ENCODE measurements around the gene TIMELESS.
A peak's percentile ranks its signal among the peaks of the same experiment; 100 is the strongest.

TIMELESS gene

DNA sequence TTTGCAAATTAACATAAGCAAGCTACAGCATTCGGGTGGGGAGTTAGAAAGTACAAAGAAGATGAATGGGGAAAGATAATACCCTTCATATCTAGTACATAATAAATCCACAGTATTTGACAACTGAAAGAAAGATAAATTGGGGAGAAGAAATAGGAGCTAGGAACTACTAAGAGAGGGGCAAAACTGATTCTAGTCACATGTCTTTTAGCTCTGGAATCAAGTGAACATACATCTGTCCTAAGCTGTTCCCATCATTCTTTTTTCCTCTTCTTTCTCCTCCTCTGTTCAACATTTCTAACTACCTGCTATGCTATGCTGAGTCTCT, 71.3 kb downstream of the TIMELESS start:
- TF ChIP-seq NFIC (IDR thresholded peaks at IDR 0.05) (no peak), USF1 (IDR thresholded peaks at IDR 0.05) (no peak), ZBTB7A (IDR thresholded peaks at IDR 0.05; ENCODE audit: low read depth) (no peak), REST (IDR thresholded peaks at IDR 0.05; ENCODE audit: low read depth) (no peak), RAD21 (IDR thresholded peaks at IDR 0.05; ENCODE audit: low read depth) (no peak), EP300 (IDR thresholded peaks at IDR 0.05; ENCODE audit: borderline replicate concordance) (no peak), EGR1 (IDR thresholded peaks at IDR 0.05) (no peak), TCF12 (IDR thresholded peaks at IDR 0.05; ENCODE audit: low read depth) (no peak)
- TF ChIP-seq, protein P1, sequence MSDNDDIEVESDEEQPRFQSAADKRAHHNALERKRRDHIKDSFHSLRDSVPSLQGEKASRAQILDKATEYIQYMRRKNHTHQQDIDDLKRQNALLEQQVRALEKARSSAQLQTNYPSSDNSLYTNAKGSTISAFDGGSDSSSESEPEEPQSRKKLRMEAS (IDR thresholded peaks at IDR 0.05) = no peak

DNA sequence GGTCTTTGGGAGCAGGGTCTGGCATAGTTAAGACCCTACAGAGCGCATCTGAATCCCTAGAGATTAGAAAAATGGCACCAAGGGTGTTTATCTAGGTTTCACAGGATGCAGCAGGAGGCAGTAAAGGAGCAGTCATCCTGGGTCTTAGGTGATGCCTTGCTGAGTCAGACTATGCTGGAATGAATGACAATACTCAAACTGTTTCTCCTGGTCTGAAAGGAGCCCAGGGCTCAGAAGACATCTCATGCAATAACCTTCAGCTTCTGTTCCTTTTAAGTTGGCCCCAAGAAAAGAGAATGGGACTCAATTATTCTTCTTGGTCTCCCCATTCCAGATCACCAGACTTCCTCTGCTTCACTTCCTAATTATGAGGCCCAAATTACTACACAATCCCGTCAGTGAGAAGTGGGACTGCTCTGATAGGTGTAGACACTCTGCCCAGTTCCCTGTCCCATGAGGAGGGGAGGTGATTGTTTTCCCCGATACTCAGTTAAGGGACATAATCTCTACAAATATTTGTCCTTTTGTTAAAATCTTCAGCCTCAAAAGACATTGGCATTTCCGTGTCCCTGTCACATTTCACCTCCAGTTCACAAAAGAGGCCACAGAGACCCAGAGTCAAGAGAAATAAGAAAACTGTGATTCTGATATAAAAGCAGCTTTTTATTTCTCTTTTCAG, 71.8 kb downstream of the TIMELESS start:
- no peak for TF ChIP-seq EP300 (IDR thresholded peaks at IDR 0.05; ENCODE audit: borderline replicate concordance)
- no peak for TF ChIP-seq NFIC (IDR thresholded peaks at IDR 0.05)
- no peak for TF ChIP-seq ZBTB7A (IDR thresholded peaks at IDR 0.05; ENCODE audit: low read depth)
- TF ChIP-seq RAD21 (IDR thresholded peaks at IDR 0.05; ENCODE audit: low read depth) = peak; percentile 61
- TF ChIP-seq, protein P1 (IDR thresholded peaks at IDR 0.05) = no peak
- no peak for TF ChIP-seq REST (IDR thresholded peaks at IDR 0.05; ENCODE audit: low read depth)
- no peak for TF ChIP-seq TAF1 (IDR thresholded peaks at IDR 0.05; ENCODE audit: low read depth)
- TF ChIP-seq FOXM1 (IDR thresholded peaks at IDR 0.05; ENCODE audit: borderline replicate concordance, low read depth) = no peak

GRCh38 chr12:56375598-56376434, 73.4 kb downstream of the TIMELESS start:
- TF ChIP-seq TCF12 (IDR thresholded peaks at IDR 0.05; ENCODE audit: low read depth) (no peak), NFIC (IDR thresholded peaks at IDR 0.05) (no peak), YY1 (IDR thresholded peaks at IDR 0.05; ENCODE audit: low read depth) (no peak), CEBPB (IDR thresholded peaks at IDR 0.05) (no peak), EP300 (IDR thresholded peaks at IDR 0.05; ENCODE audit: borderline replicate concordance) (no peak), CREB1 (IDR thresholded peaks at IDR 0.05; ENCODE audit: low read depth) (no peak), FOXM1 (IDR thresholded peaks at IDR 0.05; ENCODE audit: borderline replicate concordance, low read depth) (no peak)
- TF ChIP-seq, protein P1 (IDR thresholded peaks at IDR 0.05) = no peak

GRCh38 chr12:56374726-56375597, 74.3 kb downstream of the TIMELESS start:
- TF ChIP-seq RAD21 (IDR thresholded peaks at IDR 0.05; ENCODE audit: low read depth) (no peak), EP300 (IDR thresholded peaks at IDR 0.05; ENCODE audit: borderline replicate concordance) (no peak), CEBPB (IDR thresholded peaks at IDR 0.05) (no peak), REST (IDR thresholded peaks at IDR 0.05; ENCODE audit: low read depth) (no peak), TAF1 (IDR thresholded peaks at IDR 0.05; ENCODE audit: low read depth) (no peak)
- TF ChIP-seq, protein P1 (IDR thresholded peaks at IDR 0.05) = no peak

Measured in Ishikawa (cell line).